CD4-positive, alpha-beta memory T cell (primary cell): Measurements from ENCODE around the gene STARD10. TPM values are rescaled to one million over a fixed set of nuclear protein-coding genes. Genes with fewer than 3 reads are reported as not detected.
A peak's percentile ranks its signal among the peaks of the same experiment; 100 is the strongest.

Source experiments
- CTCF ChIA-PET: fragments of 350-600 bp; sonication (Branson Sonifier 250); formaldehyde crosslinking; loops from one replicate; lab custom pipeline; 2021; ENCODE audit warnings: inconsistent platforms; ENCODE audit not compliant: partially characterized antibody; lab: Charles Lee
- POLR2A ChIA-PET: fragments of 350-600 bp; sonication (Branson Sonifier 250); formaldehyde crosslinking; loops from one replicate; lab custom pipeline; 2021; ENCODE audit not compliant: partially characterized antibody; lab: Charles Lee
- DNase-seq, 5 donors: peaks; one replicate each; pipeline versions ENCODE4 v3.0.0 to v3.0.0-alpha.2; 2020 to 2022; ENCODE audit warnings: mixed read lengths in 1 of 5
- H3K27ac ChIP-seq: one replicate; pipeline ENCODE4 v1.7.0; 2013; ENCODE audit warnings: low read depth, low read length
- H3K27me3 ChIP-seq: 2 replicates; pipeline ENCODE4 v1.7.0; 2013; ENCODE audit warnings: mild to moderate bottlenecking, low read length, moderate library complexity; ENCODE audit not compliant: insufficient read depth
- H3K36me3 ChIP-seq: 2 replicates; pipeline ENCODE4 v1.7.0; 2013; ENCODE audit warnings: mild to moderate bottlenecking, low read length, moderate library complexity; ENCODE audit not compliant: insufficient read depth
- H3K4me1 ChIP-seq: 2 replicates; pipeline ENCODE4 v1.7.0; 2013; ENCODE audit warnings: mild to moderate bottlenecking, low read length, moderate library complexity; ENCODE audit not compliant: insufficient read depth
- H3K4me3 ChIP-seq, 2 donors: one replicate each; pipeline ENCODE4 v1.7.0; 2013; ENCODE audit warnings: low read length in 2 of 2, mild to moderate bottlenecking in 1 of 2
- H3K9me3 ChIP-seq, 2 donors: one replicate each; pipeline ENCODE4 v1.7.0; 2013; ENCODE audit warnings: low read length in 2 of 2, control low read depth in 1 of 2; ENCODE audit not compliant: control insufficient read depth in 1 of 2
- H3K27ac Mint-ChIP-seq, 7 donors: one replicate each; pipeline ENCODE4 v1.8.0; 2020 to 2021; ENCODE audit warnings: mixed read lengths in 7 of 7, mild to moderate bottlenecking in 6 of 7, inconsistent platforms in 3 of 7, moderate library complexity in 3 of 7
- H3K27me3 Mint-ChIP-seq, 2 donors: one replicate each; pipeline ENCODE4 v1.8.0; 2020 to 2021; ENCODE audit warnings: mixed read lengths in 2 of 2
- H3K36me3 Mint-ChIP-seq, 2 donors: one replicate each; pipeline ENCODE4 v1.8.0; 2020 to 2021; ENCODE audit warnings: mixed read lengths in 2 of 2, inconsistent platforms in 1 of 2, mild to moderate bottlenecking in 1 of 2
- H3K4me1 Mint-ChIP-seq, 4 donors: one replicate each; pipeline ENCODE4 v1.8.0; 2020 to 2021; ENCODE audit warnings: mixed read lengths in 4 of 4, mild to moderate bottlenecking in 1 of 4
- H3K4me3 Mint-ChIP-seq, 8 donors: one replicate each; pipeline ENCODE4 v1.8.0; 2020 to 2021; ENCODE audit warnings: mixed read lengths in 8 of 8, mild to moderate bottlenecking in 7 of 8, moderate library complexity in 6 of 8, inconsistent platforms in 3 of 8
- H3K9me3 Mint-ChIP-seq, 8 donors: one replicate each; pipeline ENCODE4 v1.8.0; 2020 to 2021; ENCODE audit warnings: mixed read lengths in 8 of 8, mild to moderate bottlenecking in 5 of 8, inconsistent platforms in 3 of 8, moderate library complexity in 1 of 8
- intact Hi-C: fragments of 100-400 bp; cut with micrococcal nuclease; formaldehyde crosslinking; loops from one replicate; pipeline ENCODE4 v1.15.1; 2023
- polyA plus RNA-seq, 2 donors: library from polyadenylated mRNA; unstranded; fragments of 300-500 nt; fragmentation: Illumina TruSeq; gene quantifications; one replicate each; pipeline ENCODE4 v1.2.3, GENCODE V29; 2021
- total RNA-seq, 2 experiments: library from RNA; stranded (reverse); gene quantifications; one replicate each; pipeline ENCODE4 v1.2.3, GENCODE V29; 2021

STARD10 gene
- total and polyA plus RNA-seq, 4 experiments from 2014 or later, result 23.0 to 27.0 (median 24.2) TPM

- H3K27ac ChIP-seq, result no peak overlapping the region
- no peaks in the 10 kb centered on the region for H3K9me3 Mint-ChIP-seq
- no peaks in the 10 kb centered on the region for H3K36me3 ChIP-seq
- H3K36me3 Mint-ChIP-seq, result no peaks in the 10 kb centered on the region
- CTCF ChIA-PET, result no interaction called here
- no peak overlapping the region for H3K4me3 ChIP-seq
- peaks cover 11% of the 10 kb centered on the region for H3K4me1 ChIP-seq
- no peak overlapping the region for H3K4me3 Mint-ChIP-seq
- peak overlapping the region in 3 of 7 donors; percentile 17 to 57 (median 30) for H3K27ac Mint-ChIP-seq
- DNase-seq, result no peak
- no peaks in the 10 kb centered on the region for H3K9me3 ChIP-seq
- no peaks in the 10 kb centered on the region for H3K27me3 Mint-ChIP-seq
- peaks cover 5 to 15% (median 10%) of the 10 kb centered on the region in 4 donors for H3K4me1 Mint-ChIP-seq
- intact Hi-C loops, result no loop called here
- POLR2A ChIA-PET, result no interaction called here
- H3K27me3 ChIP-seq, result no peaks in the 10 kb centered on the region
Measured at GRCh38 chr11:72788241-72788640, 5.6 kb downstream of the STARD10 start.

DNA sequence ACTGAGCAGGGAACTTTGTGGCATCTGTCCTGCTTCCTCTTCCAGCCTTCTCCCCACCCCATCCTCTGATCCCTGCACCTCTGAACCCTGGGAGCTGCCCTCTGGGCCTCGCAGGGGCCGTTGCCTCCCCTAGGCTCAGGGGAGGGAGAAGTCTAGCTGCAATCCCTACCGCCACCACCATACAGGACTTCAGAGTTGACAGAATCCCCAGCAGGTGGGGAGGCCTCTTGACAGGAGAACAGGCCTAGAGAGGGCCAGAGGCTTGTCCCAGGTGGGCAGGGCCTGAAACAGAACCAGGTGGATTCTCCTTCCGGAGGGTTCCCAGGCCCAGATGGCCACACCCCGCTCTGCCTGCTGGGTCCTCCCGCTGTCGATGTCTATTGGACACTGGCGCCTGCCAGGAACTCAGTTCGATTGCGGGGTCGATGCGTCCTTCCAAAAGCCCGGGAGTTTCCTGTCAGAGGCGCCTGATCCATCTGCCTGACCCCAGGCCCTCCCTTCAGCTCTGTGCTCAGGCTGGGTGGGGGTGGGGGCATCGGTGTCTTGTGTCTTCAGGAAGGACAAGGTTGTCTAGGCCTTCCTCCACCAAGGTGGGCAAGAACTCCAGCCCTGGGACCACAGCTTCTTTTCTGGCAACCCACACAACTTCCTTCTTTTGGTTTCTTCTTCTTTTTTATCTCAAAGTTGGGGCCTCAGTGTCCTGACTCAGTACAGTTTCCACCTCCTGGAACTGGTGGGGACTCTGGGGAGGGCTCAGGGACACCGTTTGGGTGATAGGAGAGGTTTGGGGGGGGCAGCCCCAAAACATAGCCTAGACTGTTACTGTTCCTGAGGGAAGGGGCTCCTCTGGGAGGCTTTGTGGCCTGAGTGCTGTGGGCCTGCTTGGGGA, 6.4 kb downstream of the STARD10 start:
- intact Hi-C loops, result no loop called here
- ChIA-PET CTCF (interaction anchor here (1.1 to 1.2 kb wide), 2 partner anchors 62 to 101 kb away, joined by 3 to 4 read pairs; no protein-coding TSS in a partner anchor), POLR2A (interaction anchor here (0.6 kb wide), 1 partner anchor 65 kb away, joined by 3 read pairs; no protein-coding TSS in a partner anchor)
- H3K9me3 Mint-ChIP-seq, result peaks cover 0 to 1% (median 0%) of the 10 kb centered on the region in 8 donors
- no peaks in the 10 kb centered on the region for H3K36me3 Mint-ChIP-seq
- peaks cover 2 to 12% (median 7%) of the 10 kb centered on the region in 4 donors for H3K4me1 Mint-ChIP-seq
- H3K27me3 Mint-ChIP-seq, result no peaks in the 10 kb centered on the region
- Histone ChIP-seq H3K27ac (no peak overlapping the region), H3K36me3 (no peaks in the 10 kb centered on the region), H3K4me3 (no peak overlapping the region), H3K9me3 (no peaks in the 10 kb centered on the region), H3K4me1 (peaks cover 7% of the 10 kb centered on the region), H3K27me3 (no peaks in the 10 kb centered on the region)
- no peak for DNase-seq
- no peak overlapping the region for H3K27ac Mint-ChIP-seq
- no peak overlapping the region for H3K4me3 Mint-ChIP-seq

GRCh38 chr11:72786305-72787215, 7.3 kb downstream of the STARD10 start:
- H3K4me3 ChIP-seq, result no peak overlapping the region
- Mint-ChIP-seq H3K4me1 (peaks cover 6 to 16% (median 11%) of the 10 kb centered on the region in 4 donors), H3K4me3 (no peak overlapping the region), H3K36me3 (no peaks in the 10 kb centered on the region), H3K9me3 (peaks cover 0 to 3% (median 0%) of the 10 kb centered on the region in 8 donors), H3K27ac (no peak overlapping the region), H3K27me3 (no peaks in the 10 kb centered on the region)
- H3K36me3 ChIP-seq, result no peaks in the 10 kb centered on the region
- intact Hi-C loops, result no loop called here
- ChIA-PET POLR2A (interaction anchor here (0.6 kb wide), 1 partner anchor 64 kb away, joined by 3 read pairs; no protein-coding TSS in a partner anchor), CTCF (interaction anchor here (0.7 to 1.2 kb wide), 3 partner anchors 26 to 100 kb away, joined by 3 to 4 read pairs (median 3); no protein-coding TSS in a partner anchor)
- no peak overlapping the region for H3K27ac ChIP-seq
- peaks cover 9% of the 10 kb centered on the region for H3K4me1 ChIP-seq
- H3K9me3 ChIP-seq, result no peaks in the 10 kb centered on the region
- no peaks in the 10 kb centered on the region for H3K27me3 ChIP-seq
- DNase-seq, result no peak

GRCh38 chr11:72784662-72785061, 9.2 kb downstream of the STARD10 start:
- no peak for DNase-seq
- H3K27me3 Mint-ChIP-seq, result no peaks in the 10 kb centered on the region
- intact Hi-C loops, result no loop called here
- peaks cover 7 to 28% (median 17%) of the 10 kb centered on the region in 4 donors for H3K4me1 Mint-ChIP-seq
- Histone ChIP-seq H3K4me3 (no peak overlapping the region), H3K36me3 (no peaks in the 10 kb centered on the region), H3K9me3 (no peaks in the 10 kb centered on the region), H3K27ac (no peak overlapping the region), H3K27me3 (no peaks in the 10 kb centered on the region), H3K4me1 (peaks cover 25% of the 10 kb centered on the region)
- H3K36me3 Mint-ChIP-seq, result no peaks in the 10 kb centered on the region
- H3K4me3 Mint-ChIP-seq, result no peak overlapping the region
- peaks cover 0 to 3% (median 0%) of the 10 kb centered on the region in 8 donors for H3K9me3 Mint-ChIP-seq
- ChIA-PET CTCF (no interaction called here), POLR2A (no interaction called here)
- no peak overlapping the region for H3K27ac Mint-ChIP-seq

DNA sequence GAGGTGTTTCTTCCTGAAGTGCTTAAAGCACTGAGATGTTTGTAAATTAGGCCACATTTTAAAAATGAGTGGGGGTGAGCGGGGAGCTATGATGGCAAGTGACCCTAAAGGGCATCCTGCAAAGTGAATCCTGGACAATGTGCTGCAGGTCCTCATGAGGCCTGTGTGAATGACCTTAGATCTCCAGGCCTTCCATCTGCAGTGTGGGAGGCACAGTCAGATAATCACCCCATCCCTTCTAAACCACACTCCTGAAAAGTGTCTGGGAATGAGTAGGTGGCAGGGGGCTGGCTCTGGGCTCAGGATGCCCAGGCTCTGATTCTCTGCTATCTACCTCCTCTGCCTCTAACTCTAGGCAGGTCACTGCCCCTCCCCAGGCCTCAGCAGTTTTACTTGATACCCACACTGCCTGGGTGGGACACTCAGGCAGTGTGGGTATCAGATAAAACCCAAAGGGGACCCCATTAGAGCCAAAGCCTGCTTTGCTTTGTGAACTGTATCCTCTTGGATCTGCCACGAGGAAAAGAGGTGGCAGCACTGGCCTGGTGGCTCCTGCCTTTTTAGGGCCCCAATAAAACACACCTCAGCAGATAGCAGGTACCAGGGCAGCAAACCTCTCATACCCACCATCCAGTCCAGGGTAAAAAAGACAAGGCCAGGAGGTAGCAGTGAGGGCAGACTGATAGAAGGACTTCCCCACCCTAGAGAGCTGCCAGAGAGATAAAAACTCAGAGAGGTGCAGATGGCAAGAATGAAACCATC, 10.5 kb downstream of the STARD10 start:
- H3K4me3 ChIP-seq, result no peak overlapping the region
- H3K27me3 ChIP-seq, result no peaks in the 10 kb centered on the region
- ChIA-PET POLR2A (interaction anchor here (1.1 to 3.8 kb wide), 3 partner anchors 10 to 44 kb away, joined by 3 to 31 read pairs (median 10); partner anchors contain the start of gene STARD10), CTCF (interaction anchor here (1.8 to 2.7 kb wide), 2 partner anchors 10 to 29 kb away, joined by 7 to 20 read pairs; partner anchors contain the start of gene STARD10)
- H3K36me3 Mint-ChIP-seq, result no peaks in the 10 kb centered on the region
- H3K9me3 ChIP-seq, result no peaks in the 10 kb centered on the region
- H3K4me3 Mint-ChIP-seq, result peak overlapping the region in 4 of 8 donors; percentile 2 to 86 (median 82)
- intact Hi-C loops, result no loop called here
- DNase-seq, result no peak
- H3K4me1 Mint-ChIP-seq, result peaks cover 10 to 41% (median 23%) of the 10 kb centered on the region in 4 donors
- H3K27ac ChIP-seq, result no peak overlapping the region
- peak overlapping the region in 5 of 7 donors; percentile 14 to 77 (median 48) for H3K27ac Mint-ChIP-seq
- H3K9me3 Mint-ChIP-seq, result peaks cover 0 to 3% (median 0%) of the 10 kb centered on the region in 8 donors
- no peaks in the 10 kb centered on the region for H3K36me3 ChIP-seq
- peaks cover 31% of the 10 kb centered on the region for H3K4me1 ChIP-seq
- H3K27me3 Mint-ChIP-seq, result no peaks in the 10 kb centered on the region
